Neuron (in vitro differentiated cells): Measurements from ENCODE around the gene ANO7.

Experiments
- H2AFZ ChIP-seq: one replicate; pipeline ENCODE4 v1.6.1; 2013; ENCODE audit warnings: low read depth, mild to moderate bottlenecking, inconsistent platforms, low read length, moderate library complexity
- H3K27me3 ChIP-seq: one replicate; pipeline ENCODE4 v1.6.1; 2013; ENCODE audit warnings: low read length; ENCODE audit not compliant: insufficient read depth
- H3K36me3 ChIP-seq: one replicate; pipeline ENCODE4 v1.6.1; 2013; ENCODE audit warnings: low read length; ENCODE audit not compliant: insufficient read depth
- H3K4me1 ChIP-seq: one replicate; pipeline ENCODE4 v1.6.1; 2013; ENCODE audit warnings: low read length; ENCODE audit not compliant: insufficient read depth
- H3K4me3 ChIP-seq: 2 replicates; pipeline ENCODE4 v1.5.1; 2013; ENCODE audit warnings: mild to moderate bottlenecking, low read length, moderate library complexity
- H3K9me3 ChIP-seq: one replicate; pipeline ENCODE4 v1.6.1; 2013; ENCODE audit warnings: low read length

The ANO7 gene

GRCh38 chr2:241252778-241253475 lies 64.5 kb downstream of the ANO7 start:
- Histone ChIP-seq H3K36me3 (peaks cover 92% of the 10 kb centered on the region), H3K4me1 (no peaks in the 10 kb centered on the region), H3K4me3 (no peak overlapping the region), H2AFZ (no peak overlapping the region), H3K9me3 (no peaks in the 10 kb centered on the region), H3K27me3 (no peaks in the 10 kb centered on the region)

- no peaks in the 10 kb centered on the region for H3K9me3 ChIP-seq
- H3K4me3 ChIP-seq = no peak overlapping the region
- no peak overlapping the region for H2AFZ ChIP-seq
- H3K27me3 ChIP-seq = no peaks in the 10 kb centered on the region
- H3K36me3 ChIP-seq = peaks cover 86% of the 10 kb centered on the region
- H3K4me1 ChIP-seq = no peaks in the 10 kb centered on the region
These were observed 66.5 kb downstream of the ANO7 start for GRCh38 chr2:241254904-241255351.

GRCh38 chr2:241255542-241256167 lies 67.2 kb downstream of the ANO7 start:
- Histone ChIP-seq H3K4me1 (no peaks in the 10 kb centered on the region), H3K27me3 (no peaks in the 10 kb centered on the region), H3K4me3 (no peak overlapping the region), H3K36me3 (peaks cover 84% of the 10 kb centered on the region), H2AFZ (no peak overlapping the region), H3K9me3 (no peaks in the 10 kb centered on the region)

GRCh38 chr2:241256168-241256545 lies 67.7 kb downstream of the ANO7 start:
- Histone ChIP-seq H3K36me3 (peaks cover 83% of the 10 kb centered on the region), H3K4me1 (no peaks in the 10 kb centered on the region), H2AFZ (no peak overlapping the region), H3K27me3 (no peaks in the 10 kb centered on the region), H3K4me3 (no peak overlapping the region), H3K9me3 (no peaks in the 10 kb centered on the region)

- no peaks in the 10 kb centered on the region for H3K4me1 ChIP-seq
- H3K4me3 ChIP-seq = no peak overlapping the region
- no peaks in the 10 kb centered on the region for H3K27me3 ChIP-seq
- no peaks in the 10 kb centered on the region for H3K9me3 ChIP-seq
- H2AFZ ChIP-seq = no peak overlapping the region
- H3K36me3 ChIP-seq = peaks cover 84% of the 10 kb centered on the region
These were observed 69.0 kb downstream of the ANO7 start for GRCh38 chr2:241257419-241258032.

- H3K4me3 ChIP-seq = no peak overlapping the region
- H3K4me1 ChIP-seq = no peaks in the 10 kb centered on the region
- no peak overlapping the region for H2AFZ ChIP-seq
- no peaks in the 10 kb centered on the region for H3K9me3 ChIP-seq
- H3K36me3 ChIP-seq = peaks cover 84% of the 10 kb centered on the region
- H3K27me3 ChIP-seq = no peaks in the 10 kb centered on the region
These were observed 70.2 kb downstream of the ANO7 start for GRCh38 chr2:241258505-241259280.

GRCh38 chr2:241260911-241261310 lies 72.4 kb downstream of the ANO7 start:
- Histone ChIP-seq H3K27me3 (no peaks in the 10 kb centered on the region), H3K9me3 (no peaks in the 10 kb centered on the region), H3K4me3 (no peak overlapping the region), H3K4me1 (no peaks in the 10 kb centered on the region), H2AFZ (no peak overlapping the region), H3K36me3 (peaks cover 79% of the 10 kb centered on the region)

GRCh38 chr2:241261628-241262027 lies 73.2 kb downstream of the ANO7 start:
- Histone ChIP-seq H3K4me3 (no peak overlapping the region), H3K27me3 (no peaks in the 10 kb centered on the region), H3K4me1 (no peaks in the 10 kb centered on the region), H2AFZ (no peak overlapping the region), H3K9me3 (no peaks in the 10 kb centered on the region), H3K36me3 (peaks cover 79% of the 10 kb centered on the region)

GRCh38 chr2:241263061-241263460 lies 74.6 kb downstream of the ANO7 start:
- H3K27me3 ChIP-seq = no peaks in the 10 kb centered on the region
- H3K36me3 ChIP-seq = peaks cover 77% of the 10 kb centered on the region

GRCh38 chr2:241265506-241265905 lies 77.0 kb downstream of the ANO7 start:
- no peaks in the 10 kb centered on the region for H3K9me3 ChIP-seq
- H3K4me3 ChIP-seq = no peak overlapping the region
- peaks cover 69% of the 10 kb centered on the region for H3K36me3 ChIP-seq
- no peaks in the 10 kb centered on the region for H3K27me3 ChIP-seq
- H3K4me1 ChIP-seq = no peaks in the 10 kb centered on the region
- no peak overlapping the region for H2AFZ ChIP-seq

More at GRCh38 chr2:241263061-241263460, 74.6 kb downstream of the ANO7 start:
- Histone ChIP-seq H3K4me3 (no peak overlapping the region), H3K9me3 (no peaks in the 10 kb centered on the region), H3K4me1 (no peaks in the 10 kb centered on the region), H2AFZ (no peak overlapping the region)

GRCh38 chr2:241267249-241268067 lies 79.0 kb downstream of the ANO7 start:
- Histone ChIP-seq H3K36me3 (peaks cover 51% of the 10 kb centered on the region), H3K27me3 (no peaks in the 10 kb centered on the region), H3K9me3 (no peaks in the 10 kb centered on the region), H2AFZ (no peak overlapping the region), H3K4me3 (no peak overlapping the region), H3K4me1 (peaks cover 3% of the 10 kb centered on the region)

- Histone ChIP-seq H3K9me3 (no peaks in the 10 kb centered on the region), H3K36me3 (peaks cover 42% of the 10 kb centered on the region), H3K4me1 (peaks cover 5% of the 10 kb centered on the region), H3K27me3 (no peaks in the 10 kb centered on the region), H3K4me3 (no peak overlapping the region), H2AFZ (no peak overlapping the region)
These were observed 79.8 kb downstream of the ANO7 start for GRCh38 chr2:241268306-241268705.
